Endothelial cell of umbilical vein (primary cell): Measurements from ENCODE around the gene ADIPOR2.
"Not testable (repeated sequence)": the region's sequence is repeated elsewhere in the genome, so short reads cannot be mapped to it uniquely, and the experiment has no call there.

Experiments used
- POLR2AphosphoS5 ChIP-seq: IDR thresholded peaks from 2 replicates; pipeline ENCODE4 v1.6.1; 2012; ENCODE audit warnings: low read depth, mild to moderate bottlenecking, control low read depth, low read length, moderate library complexity; ENCODE audit not compliant: insufficient read depth
- TF ChIP-seq, protein P1 (sequence below), 2 donors: IDR thresholded peaks; 1 replicate in 1 of 2; 2 replicates in 1 of 2; pipeline ENCODE4 v1.5.1; 2011; ENCODE audit warnings: low read length in 2 of 2, mild to moderate bottlenecking in 2 of 2, moderate library complexity in 2 of 2, control low read depth in 1 of 2, inconsistent platforms in 1 of 2, low read depth in 1 of 2; ENCODE audit not compliant: insufficient read depth in 1 of 2; ENCODE audit errors: extremely low read depth in 1 of 2

- TF ChIP-seq, protein P1, sequence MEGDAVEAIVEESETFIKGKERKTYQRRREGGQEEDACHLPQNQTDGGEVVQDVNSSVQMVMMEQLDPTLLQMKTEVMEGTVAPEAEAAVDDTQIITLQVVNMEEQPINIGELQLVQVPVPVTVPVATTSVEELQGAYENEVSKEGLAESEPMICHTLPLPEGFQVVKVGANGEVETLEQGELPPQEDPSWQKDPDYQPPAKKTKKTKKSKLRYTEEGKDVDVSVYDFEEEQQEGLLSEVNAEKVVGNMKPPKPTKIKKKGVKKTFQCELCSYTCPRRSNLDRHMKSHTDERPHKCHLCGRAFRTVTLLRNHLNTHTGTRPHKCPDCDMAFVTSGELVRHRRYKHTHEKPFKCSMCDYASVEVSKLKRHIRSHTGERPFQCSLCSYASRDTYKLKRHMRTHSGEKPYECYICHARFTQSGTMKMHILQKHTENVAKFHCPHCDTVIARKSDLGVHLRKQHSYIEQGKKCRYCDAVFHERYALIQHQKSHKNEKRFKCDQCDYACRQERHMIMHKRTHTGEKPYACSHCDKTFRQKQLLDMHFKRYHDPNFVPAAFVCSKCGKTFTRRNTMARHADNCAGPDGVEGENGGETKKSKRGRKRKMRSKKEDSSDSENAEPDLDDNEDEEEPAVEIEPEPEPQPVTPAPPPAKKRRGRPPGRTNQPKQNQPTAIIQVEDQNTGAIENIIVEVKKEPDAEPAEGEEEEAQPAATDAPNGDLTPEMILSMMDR (IDR thresholded peaks at IDR 0.05; ENCODE audit: extremely low read depth in 1 of 2, insufficient read depth in 1 of 2, low read depth in 1 of 2, low read length in 2 of 2) = not testable (repeated sequence)
- TF ChIP-seq POLR2AphosphoS5 = not testable (repeated sequence)
Observed at GRCh38 chr12:1817928-1818327, 127.1 kb downstream of the ADIPOR2 start.
